ENCODE data around the gene CALCOCO1.

- TF ChIP-seq NFYA (IDR thresholded peaks at IDR 0.05; ENCODE audit: borderline replicate concordance, low read depth, low read length) = no peak
- no peak; a peak in 1 of 6 replicates for TF ChIP-seq CTCF (IDR thresholded peaks at IDR 0.05 in 2 of 3, conservative IDR thresholded peaks at IDR 0.05 in 1 of 3; ENCODE audit: control insufficient read depth in 2 of 3, extremely low read depth in 1 of 3, insufficient read depth in 1 of 3, low read depth in 3 of 3, low read length in 3 of 3)
- no peak for TF ChIP-seq ATF3 (IDR thresholded peaks at IDR 0.05; ENCODE audit: borderline replicate concordance, extremely low read depth, low read depth, low read length)
- no peak for TF ChIP-seq NR2C2 (IDR thresholded peaks at IDR 0.05; ENCODE audit: borderline replicate concordance, control insufficient read depth, insufficient read length, low read depth)
- no peak for TF ChIP-seq MXI1 (IDR thresholded peaks at IDR 0.05; ENCODE audit: low read depth, low read length)
- no peak; a peak in 1 of 3 replicates for TF ChIP-seq EGR1 (IDR thresholded peaks at IDR 0.05; ENCODE audit: borderline replicate concordance in 1 of 2, low read depth in 2 of 2, low read length in 2 of 2)
- TF ChIP-seq RAD21 (IDR thresholded peaks at IDR 0.05; ENCODE audit: insufficient read depth, low read depth, low read length) = no peak
- TF ChIP-seq EZH2 (IDR thresholded peaks at IDR 0.05; ENCODE audit: borderline replicate concordance, control insufficient read depth, low read depth, low read length) = no peak
- TF ChIP-seq BHLHE40 (IDR thresholded peaks at IDR 0.05; ENCODE audit: borderline replicate concordance in 1 of 2, low read depth in 2 of 2, low read length in 1 of 2) = no peak
Measured at GRCh38 chr12:53755893-53756292, 28.6 kb upstream of the CALCOCO1 start.

Data from GM12878 (cell line).